ENCODE data around the gene PIK3R5.
"Not testable (repeated sequence)": the region's sequence is repeated elsewhere in the genome, so short reads cannot be mapped to it uniquely, and the experiment has no call there.

Gene PIK3R5

DNA sequence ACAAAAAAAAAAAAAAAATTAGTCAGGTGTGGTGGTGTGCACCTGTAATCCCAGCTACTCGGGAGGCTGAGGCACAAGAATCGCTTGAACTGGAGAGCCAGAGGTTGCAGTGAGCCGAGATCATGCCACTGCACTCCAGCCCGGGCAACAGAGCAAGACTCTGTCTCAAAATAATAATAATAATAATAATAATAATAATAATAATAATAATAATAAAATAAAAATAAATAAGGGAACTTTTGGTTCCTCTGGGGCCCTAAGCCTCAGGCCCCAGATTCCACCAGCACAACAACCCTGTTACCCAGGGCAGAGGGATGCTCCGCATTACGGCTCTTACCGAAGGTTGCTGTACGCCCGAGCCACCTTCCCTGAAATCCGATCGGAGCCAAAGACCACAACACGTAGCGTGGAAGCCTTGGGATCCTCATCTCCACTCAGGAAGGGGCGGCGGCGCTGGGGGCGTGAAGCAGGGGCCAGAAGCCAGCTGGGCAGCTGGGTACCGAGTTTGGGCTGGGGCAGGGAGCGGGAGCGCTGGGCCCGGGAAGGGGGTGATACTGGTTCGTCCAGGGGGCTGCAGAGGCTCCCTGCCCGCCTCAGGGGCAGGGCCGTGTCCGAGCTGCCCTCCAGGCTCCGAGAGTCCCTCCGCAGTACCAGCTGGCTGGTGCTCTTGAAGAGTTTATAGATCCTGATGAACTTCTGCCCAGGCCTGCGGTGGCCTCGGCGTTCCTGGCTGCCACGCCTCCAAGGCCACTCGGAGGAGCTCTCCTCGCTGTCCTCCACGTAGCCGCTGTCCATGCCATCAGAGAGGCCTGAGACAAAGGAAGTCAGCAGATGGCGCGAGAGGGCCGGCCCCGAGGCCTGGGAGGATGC lies 77.4 kb downstream of the PIK3R5 start:
- no peak overlapping the region for H3K4me3 ChIP-seq (ENCODE audit: low read depth, low read length)
- H3K36me3 ChIP-seq, result no peaks in the 10 kb centered on the region
- no peaks in the 10 kb centered on the region for H3K9me3 ChIP-seq (ENCODE audit: severe bottlenecking)
- H3K27ac ChIP-seq, result peak overlapping the region; percentile 51
- TF ChIP-seq, protein P1, sequence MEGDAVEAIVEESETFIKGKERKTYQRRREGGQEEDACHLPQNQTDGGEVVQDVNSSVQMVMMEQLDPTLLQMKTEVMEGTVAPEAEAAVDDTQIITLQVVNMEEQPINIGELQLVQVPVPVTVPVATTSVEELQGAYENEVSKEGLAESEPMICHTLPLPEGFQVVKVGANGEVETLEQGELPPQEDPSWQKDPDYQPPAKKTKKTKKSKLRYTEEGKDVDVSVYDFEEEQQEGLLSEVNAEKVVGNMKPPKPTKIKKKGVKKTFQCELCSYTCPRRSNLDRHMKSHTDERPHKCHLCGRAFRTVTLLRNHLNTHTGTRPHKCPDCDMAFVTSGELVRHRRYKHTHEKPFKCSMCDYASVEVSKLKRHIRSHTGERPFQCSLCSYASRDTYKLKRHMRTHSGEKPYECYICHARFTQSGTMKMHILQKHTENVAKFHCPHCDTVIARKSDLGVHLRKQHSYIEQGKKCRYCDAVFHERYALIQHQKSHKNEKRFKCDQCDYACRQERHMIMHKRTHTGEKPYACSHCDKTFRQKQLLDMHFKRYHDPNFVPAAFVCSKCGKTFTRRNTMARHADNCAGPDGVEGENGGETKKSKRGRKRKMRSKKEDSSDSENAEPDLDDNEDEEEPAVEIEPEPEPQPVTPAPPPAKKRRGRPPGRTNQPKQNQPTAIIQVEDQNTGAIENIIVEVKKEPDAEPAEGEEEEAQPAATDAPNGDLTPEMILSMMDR (IDR thresholded peaks at IDR 0.05; ENCODE audit: low read depth, low read length), result peak; percentile 87
- no peaks in the 10 kb centered on the region for H3K27me3 ChIP-seq (ENCODE audit: insufficient read depth, low read depth, severe bottlenecking)
- peak; percentile 94 for DNase-seq

DNA sequence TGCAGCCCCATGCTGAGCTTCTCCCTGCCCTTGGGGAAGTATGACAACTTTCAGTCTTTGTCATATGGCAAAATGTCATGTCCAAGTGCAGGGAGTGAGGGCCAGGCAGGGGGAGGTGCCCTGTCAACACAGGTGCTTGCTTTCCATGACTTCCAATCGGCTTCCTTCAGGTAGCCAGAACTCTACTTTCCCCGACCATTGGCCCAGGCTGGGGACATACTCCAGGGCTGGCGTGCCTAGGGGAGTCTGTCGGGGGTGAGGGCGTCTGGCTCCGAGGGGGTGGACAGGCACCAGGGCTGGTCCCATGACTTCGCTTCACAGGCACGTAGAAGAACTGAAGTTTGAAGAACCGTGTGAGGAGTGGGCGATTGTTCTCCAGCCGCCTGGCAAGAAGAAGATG lies 78.2 kb downstream of the PIK3R5 start:
- TF ChIP-seq, protein P1 (IDR thresholded peaks at IDR 0.05; ENCODE audit: low read depth, low read length), result no peak
- Histone ChIP-seq H3K27me3 (ENCODE audit: insufficient read depth, low read depth, severe bottlenecking) (no peaks in the 10 kb centered on the region), H3K27ac (no peak overlapping the region), H3K9me3 (ENCODE audit: severe bottlenecking) (no peaks in the 10 kb centered on the region), H3K4me3 (ENCODE audit: low read depth, low read length) (no peak overlapping the region), H3K36me3 (no peaks in the 10 kb centered on the region)
- no peak for DNase-seq

DNA sequence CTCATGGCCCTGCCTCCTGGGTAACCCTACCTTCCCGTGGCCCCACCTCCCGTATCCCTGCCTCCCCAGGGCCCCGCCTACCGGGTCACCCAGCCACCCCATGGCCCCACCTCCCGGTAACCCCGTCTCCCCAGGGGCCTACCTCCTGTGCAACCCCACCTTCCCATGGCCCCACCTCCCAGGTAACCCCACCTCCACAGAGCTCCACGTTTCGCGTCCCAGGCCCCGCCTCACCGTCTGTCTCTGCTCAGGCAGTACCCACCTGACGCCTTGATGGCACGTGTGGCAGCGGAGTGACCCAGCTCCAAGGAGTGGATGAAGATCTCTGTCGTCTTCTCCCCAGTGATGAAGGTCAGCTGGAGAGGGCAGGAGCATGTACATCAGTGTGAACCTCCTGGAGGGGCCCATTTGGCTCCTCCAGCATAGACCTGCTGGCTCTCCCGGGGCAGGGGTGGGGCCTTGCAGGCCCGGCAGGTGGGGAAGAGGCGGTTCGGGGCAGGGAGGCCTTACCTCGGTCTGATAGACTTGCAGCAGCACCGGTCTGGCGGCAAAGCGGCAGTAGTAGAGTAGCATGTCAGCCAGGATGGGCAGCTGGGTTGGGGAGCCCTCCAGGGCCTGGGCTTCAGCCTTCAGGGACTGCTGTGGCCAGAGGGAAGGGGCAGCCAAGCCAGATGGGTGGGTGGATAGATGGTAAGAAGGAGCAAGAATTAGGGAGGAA lies 79.4 kb downstream of the PIK3R5 start:
- no peak overlapping the region for H3K4me3 ChIP-seq (ENCODE audit: low read depth, low read length)
- no peak overlapping the region for H3K27ac ChIP-seq
- no peaks in the 10 kb centered on the region for H3K9me3 ChIP-seq (ENCODE audit: severe bottlenecking)
- TF ChIP-seq, protein P1 (IDR thresholded peaks at IDR 0.05; ENCODE audit: low read depth, low read length), result no peak
- no peaks in the 10 kb centered on the region for H3K36me3 ChIP-seq
- DNase-seq, result no peak
- H3K27me3 ChIP-seq (ENCODE audit: insufficient read depth, low read depth, severe bottlenecking), result no peaks in the 10 kb centered on the region

DNA sequence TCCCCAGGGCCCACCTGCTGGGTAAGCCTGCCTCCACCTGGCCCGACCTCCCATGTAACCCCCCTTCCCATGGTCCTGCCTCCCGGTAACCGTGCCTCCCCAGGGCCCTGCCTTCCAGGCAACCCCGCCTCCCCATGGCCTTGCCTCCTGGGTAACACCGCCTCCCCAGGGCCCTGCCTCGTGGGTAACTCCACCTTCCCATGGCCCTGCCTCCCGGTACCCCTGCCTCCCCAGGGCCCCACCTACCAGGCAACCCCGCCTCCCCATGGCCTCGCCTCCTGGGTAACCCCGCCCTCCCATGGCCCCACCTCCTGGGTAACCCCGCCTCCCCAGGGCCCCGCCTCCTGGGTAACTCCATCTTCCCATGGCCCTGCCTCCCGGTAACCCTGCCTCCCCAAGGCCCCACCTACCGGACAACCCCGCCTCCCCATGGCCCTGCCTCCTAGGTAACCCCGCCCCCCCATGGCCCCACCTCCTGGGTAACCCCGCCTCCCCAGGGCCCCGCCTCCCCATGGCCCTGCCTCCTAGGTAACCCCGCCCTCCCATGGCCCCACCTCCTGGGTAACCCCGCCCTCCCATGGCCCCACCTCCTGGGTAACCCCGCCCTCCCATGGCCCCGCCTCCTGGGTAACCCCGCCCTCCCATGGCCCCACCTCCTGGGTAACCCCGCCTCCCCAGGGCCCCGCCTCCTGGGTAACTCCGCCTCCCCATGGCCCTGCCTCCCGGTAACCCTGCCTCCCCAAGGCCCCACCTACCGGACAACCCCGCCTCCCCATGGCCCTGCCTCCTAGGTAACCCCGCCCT lies 80.1 kb downstream of the PIK3R5 start:
- not testable (repeated sequence) for H3K9me3 ChIP-seq (ENCODE audit: severe bottlenecking); H3K4me3 ChIP-seq (ENCODE audit: low read depth, low read length); H3K27ac ChIP-seq; H3K27me3 ChIP-seq (ENCODE audit: insufficient read depth, low read depth, severe bottlenecking); H3K36me3 ChIP-seq
- peak; percentile 39 for DNase-seq

DNA sequence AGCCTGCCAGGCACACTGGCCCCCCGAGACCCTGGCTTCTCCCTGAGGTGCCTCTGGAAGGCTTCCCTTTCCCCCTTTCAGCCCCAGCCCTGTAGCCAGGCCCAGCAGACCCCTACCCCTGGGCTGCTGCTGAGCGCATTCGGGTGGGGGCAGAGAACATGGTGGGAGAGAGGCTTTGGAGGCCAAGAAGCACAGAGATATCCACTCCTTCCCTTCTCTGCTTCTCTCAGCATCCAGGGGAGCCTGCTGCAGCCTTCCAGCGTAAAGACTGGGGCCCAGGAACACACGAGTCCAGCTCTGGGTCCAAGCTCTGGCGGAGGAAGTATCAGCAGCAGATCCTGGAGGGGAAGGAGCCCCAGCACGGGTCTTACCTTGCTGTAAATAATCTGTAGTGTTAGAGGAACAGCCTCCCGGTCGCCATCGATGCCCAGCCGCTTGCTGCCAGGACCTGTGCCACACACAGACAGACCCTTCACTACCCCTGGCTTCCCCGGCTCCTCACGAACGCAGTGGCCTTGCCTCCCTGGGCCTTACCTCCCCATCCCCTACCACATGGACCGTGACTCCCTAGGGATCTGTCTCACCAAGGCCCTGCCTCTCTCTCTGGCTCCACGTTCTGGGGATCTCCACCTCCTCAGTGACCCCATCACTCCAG lies 81.0 kb downstream of the PIK3R5 start:
- no peaks in the 10 kb centered on the region for H3K36me3 ChIP-seq
- H3K27me3 ChIP-seq (ENCODE audit: insufficient read depth, low read depth, severe bottlenecking), result no peaks in the 10 kb centered on the region
- no peak for DNase-seq
- no peaks in the 10 kb centered on the region for H3K9me3 ChIP-seq (ENCODE audit: severe bottlenecking)
- H3K4me3 ChIP-seq (ENCODE audit: low read depth, low read length), result no peak overlapping the region
- TF ChIP-seq, protein P1 (IDR thresholded peaks at IDR 0.05; ENCODE audit: low read depth, low read length), result no peak
- H3K27ac ChIP-seq, result no peak overlapping the region
